T-helper 1 cell (primary cell): ENCODE results near the gene DRAM2.

Source experiments
- DNase-seq, 5 donors: peaks; one replicate each; pipeline ENCODE4 v3.0.0-alpha.2; 2012 to 2020
- total RNA-seq, 4 donors: gene quantifications; one replicate each; lab custom pipeline; 2026; lab: John Stamatoyannopoulos, UW

Gene DRAM2
- 26.2 to 40.2 (median 31.5) reads per million in 4 donors for total RNA-seq

GRCh38 chr1:111139956-111140679 is at the start of gene DRAM2, which contains the start of gene CEPT1:
TSS of gene DRAM2 (minus strand) at chr1:111140093. CDS start at chr1:111131554, 8,539 bp downstream.
TSS of gene CEPT1 (plus strand) at chr1:111140223. CDS start at chr1:111147715, 7,492 bp downstream.
- DNase-seq: peak; percentile 79 to 93 (median 88)

- DNase-seq: no peak
These were observed 44.8 kb upstream of the DRAM2 start for GRCh38 chr1:111184663-111185062.

- DNase-seq: no peak
These were observed 43.6 kb upstream of the DRAM2 start for GRCh38 chr1:111183308-111184069.

- no peak for DNase-seq
These were observed 42.2 kb upstream of the DRAM2 start for GRCh38 chr1:111182052-111182451.

DNA sequence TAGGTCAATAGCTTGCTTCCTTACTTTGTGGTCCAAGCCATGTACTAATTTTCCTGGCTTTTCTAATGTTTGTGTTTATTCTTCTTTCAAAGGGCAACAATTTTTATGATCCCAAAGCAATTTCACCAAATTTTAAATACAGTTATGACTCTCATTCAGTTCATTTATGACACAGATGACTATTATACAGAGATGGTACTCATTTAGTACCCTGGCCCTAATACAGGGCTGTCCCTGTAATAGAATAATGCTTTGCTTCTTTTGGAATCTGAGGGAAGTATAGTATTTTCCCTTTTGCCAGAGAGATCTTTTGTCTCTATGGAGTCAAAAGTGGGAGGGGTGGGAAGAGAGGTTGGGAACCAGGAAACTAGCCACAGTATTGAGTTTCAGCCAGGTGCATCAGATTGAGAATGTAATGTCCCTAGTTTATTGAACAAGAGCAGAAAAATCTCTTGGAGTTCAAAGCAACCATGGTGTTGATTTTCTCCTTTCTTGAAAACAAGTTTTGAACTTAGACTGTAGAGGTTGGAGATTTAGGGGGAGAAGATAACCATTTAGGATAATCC is 40.2 kb upstream of the DRAM2 start:
- DNase-seq: no peak

- DNase-seq: no peak
These were observed 36.8 kb upstream of the DRAM2 start for GRCh38 chr1:111176678-111177077.

DNA sequence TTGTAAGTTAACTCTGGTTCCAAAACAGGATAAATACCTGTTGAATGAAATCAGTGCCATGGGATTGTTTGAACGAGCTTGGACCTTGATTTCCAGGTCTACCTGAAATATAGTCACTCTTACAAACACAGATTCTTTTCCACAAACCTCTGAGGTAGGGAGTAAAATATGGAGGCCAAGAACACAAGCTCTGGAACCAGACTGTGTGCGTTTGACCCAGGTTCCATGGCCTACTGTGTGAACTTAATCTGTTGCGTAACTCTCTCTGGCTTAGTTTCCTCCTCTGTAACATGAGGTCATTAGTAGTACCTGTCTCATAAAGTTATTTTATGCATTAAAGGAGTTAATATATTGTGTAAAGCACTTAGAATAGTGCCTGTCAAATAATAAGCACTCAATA is 35.5 kb upstream of the DRAM2 start:
- DNase-seq: no peak

DNA sequence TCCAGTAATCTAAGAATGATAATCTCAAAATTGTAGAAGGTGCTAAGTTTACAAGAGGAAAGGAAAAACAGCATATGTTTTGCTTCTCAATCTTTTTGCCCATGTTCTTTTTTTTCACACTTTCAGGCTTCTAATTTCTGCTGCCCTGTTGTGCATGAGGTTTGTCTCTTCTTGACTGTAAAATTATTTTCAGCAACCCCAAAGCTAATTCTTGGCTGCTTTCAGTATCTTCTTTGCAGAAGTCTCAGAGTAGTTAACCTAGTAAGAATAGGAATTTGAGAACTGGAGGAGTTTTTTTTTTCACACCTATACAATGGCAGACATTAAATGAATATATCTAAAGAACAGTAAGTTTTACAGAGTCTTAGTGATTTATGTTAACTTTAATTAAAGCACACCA is 34.2 kb upstream of the DRAM2 start:
- DNase-seq: no peak

- DNase-seq: no peak
These were observed 32.6 kb upstream of the DRAM2 start for GRCh38 chr1:111172463-111172862.

- DNase-seq: no peak
These were observed 24.3 kb upstream of the DRAM2 start for GRCh38 chr1:111164151-111164550.

DNA sequence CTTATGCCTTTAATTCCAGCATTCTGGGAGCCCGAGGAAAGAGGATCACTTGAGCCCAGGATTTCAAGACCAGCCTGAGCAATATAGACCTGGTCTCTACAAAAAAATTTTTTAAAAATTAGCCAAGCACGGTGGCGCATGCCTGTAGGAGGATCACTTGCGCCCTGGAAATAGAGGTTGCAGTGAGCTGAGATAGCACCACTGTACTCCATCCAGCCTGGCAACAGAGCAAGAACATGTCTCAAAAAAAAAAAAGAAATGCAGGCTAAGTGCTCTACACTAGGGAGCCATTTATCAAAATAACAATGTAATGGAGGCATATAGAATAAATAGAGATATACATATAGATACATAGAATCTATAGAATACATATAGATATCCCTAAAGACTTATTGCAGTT is 23.5 kb upstream of the DRAM2 start:
- DNase-seq: no peak

- no peak for DNase-seq
These were observed 22.6 kb upstream of the DRAM2 start for GRCh38 chr1:111162488-111162880.

DNA sequence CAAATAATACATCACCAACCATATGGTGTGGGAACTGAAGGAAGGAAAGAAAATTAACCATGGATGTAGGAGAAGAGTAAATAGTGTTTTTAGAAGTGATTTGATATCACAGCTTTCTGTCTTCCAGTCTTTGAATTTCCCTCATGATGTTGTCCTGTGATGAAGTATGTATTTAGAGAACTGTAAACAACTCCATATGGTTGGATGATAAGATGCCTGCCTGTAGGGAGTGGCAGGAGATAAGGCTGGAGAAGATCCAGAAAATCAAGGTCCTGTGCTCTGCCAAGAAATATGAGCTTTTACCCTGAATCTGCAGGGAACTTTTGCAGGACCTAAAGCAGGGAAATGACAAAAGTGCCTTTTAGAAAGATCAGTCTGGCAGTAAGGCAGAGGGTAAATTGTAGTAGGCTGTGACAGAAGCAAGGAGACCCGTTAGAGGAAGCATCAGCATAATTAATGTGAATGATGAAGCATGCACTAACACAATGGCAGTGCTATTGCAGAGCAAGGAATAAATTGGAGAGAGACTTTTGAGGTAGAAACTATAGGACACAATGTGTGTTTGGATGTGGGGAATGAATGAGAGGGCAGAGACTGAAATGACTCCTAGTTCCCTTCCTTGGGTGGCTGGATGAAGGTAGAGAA is 22.1 kb upstream of the DRAM2 start:
- no peak for DNase-seq

- no peak for DNase-seq
These were observed 17.5 kb upstream of the DRAM2 start for GRCh38 chr1:111157431-111157830.

DNA sequence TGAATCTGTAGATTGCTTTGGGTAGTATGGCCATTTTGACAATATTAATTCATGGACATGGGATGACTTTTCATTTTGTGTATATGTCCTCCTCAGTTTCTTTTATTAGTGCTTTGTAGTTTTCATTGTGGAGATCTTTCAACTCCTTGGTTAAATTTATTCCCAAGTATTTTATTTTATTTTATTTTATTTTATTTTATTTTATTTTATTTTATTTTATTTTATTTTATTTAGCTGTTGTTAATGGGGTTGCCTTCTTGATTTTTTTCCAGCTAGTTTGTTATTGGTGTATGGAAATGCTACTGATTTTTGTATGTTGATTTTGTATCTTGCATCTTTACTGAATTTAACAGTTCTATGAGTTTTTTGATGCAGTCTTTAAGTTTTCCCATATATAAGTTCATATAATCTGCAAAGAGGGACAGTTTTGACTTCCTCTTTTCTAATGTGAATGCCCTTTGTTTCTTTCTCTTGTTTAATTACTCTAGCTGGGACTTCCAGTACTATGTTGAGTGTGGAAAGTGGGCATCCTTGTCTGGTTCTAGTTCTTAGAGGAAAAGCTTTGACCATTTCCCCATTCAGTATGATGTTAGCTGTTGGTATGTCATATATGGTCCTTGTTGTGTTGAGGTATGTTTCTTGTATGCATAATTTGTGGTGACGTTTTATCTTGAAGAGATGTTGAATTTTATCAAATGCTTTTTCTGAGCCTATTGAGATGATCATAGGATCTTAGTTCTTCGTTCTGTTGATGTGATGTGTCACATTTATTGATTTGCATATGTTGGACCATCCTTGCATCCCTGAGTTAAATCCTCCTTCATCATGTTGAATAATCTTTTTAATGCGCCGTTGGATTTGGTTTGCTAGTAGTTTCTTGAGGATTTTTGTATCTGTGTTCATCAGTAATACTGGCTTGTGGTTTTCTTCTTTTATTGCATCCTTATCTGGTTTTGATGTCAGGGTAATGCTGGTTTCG is 14.4 kb upstream of the DRAM2 start:
- DNase-seq: no peak

DNA sequence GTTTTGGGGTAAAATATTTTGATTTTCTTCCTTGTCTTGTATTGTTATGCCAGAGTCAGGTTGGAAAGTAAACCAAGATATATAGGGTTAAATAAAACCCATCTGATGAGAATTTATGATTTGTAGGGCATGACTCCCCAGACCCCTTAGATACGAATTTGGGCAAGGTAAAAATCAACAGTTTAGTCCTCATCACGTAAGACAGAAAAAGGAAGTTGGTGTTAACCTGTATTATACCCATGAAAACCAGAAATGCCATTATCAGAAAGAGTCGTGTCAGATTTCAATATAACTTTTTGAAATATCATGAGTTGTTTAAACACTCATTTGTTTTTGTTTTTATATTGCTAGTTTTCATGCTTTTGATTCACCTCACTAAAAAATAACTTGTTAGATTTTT is 11.9 kb upstream of the DRAM2 start:
- DNase-seq: no peak

DNA sequence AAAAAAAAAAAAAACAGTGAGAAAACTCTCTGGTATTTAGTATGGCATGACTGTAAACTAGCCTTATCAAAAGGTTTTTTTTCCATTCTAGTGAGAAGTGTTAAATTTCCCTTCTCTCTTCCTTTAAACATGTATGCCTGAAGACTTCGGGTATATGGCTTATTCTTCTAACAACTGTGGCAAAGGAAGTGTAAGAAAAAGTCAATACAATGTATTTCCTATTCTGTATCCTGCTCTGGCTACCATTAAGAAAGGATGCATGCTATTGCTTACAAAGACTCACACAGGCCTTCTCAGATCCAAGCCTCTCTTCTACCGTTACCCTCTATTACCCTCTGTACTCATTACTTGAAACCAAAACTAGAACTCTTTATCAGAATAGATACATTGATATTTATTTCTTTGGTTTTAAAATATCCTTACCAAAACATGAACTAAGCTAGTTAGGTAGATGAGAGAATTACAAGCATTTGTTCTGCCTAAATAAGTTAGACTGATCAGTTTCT is 8.5 kb upstream of the DRAM2 start:
- no peak for DNase-seq

DNA sequence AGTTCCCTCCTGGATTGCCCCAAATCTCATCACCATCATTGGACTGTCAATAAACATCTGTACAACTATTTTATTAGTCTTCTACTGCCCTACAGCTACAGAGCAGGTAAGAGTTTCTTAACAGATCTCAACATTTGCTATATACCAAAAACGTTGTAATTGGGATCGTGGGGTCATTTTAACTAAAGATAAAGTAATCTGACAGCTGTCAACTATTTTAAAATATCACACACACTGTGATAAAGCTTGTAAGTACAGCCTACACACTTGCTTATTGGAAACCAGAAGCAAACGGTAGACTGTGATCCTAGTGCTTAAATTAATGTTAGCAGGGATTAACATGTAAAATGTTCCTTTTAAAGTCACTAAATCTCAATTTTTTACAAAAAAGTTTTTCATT is 8.1 kb upstream of the DRAM2 start:
- no peak for DNase-seq

- DNase-seq: no peak
These were observed 6.3 kb upstream of the DRAM2 start for GRCh38 chr1:111145963-111146768.

GRCh38 chr1:111145542-111145941 is 5.6 kb upstream of the DRAM2 start:
- DNase-seq: no peak
